NCI-H2227 treated with DMSO at 0.1 percent for 48 hours (cell line): Measurements from ENCODE around the gene VPS13A.
"Not testable (repeated sequence)": the region's sequence is repeated elsewhere in the genome, so short reads cannot be mapped to it uniquely, and the experiment has no call there.

Experiments
- DNase-seq: peaks from one replicate; lab custom pipeline; 2025; lab: John Stamatoyannopoulos, UW

Gene VPS13A

GRCh38 chr9:77304543-77304942 is 127.2 kb downstream of the VPS13A start:
- DNase-seq = no peak

- no peak for DNase-seq
These were observed 128.5 kb downstream of the VPS13A start for GRCh38 chr9:77305622-77306400.

- DNase-seq = no peak
These were observed 129.8 kb downstream of the VPS13A start for GRCh38 chr9:77307166-77307565.

- no peak for DNase-seq
These were observed 138.7 kb downstream of the VPS13A start for GRCh38 chr9:77316058-77316457.

GRCh38 chr9:77325058-77325457 is 147.7 kb downstream of the VPS13A start:
- DNase-seq = no peak

GRCh38 chr9:77328102-77328501 is 150.8 kb downstream of the VPS13A start:
- no peak for DNase-seq

GRCh38 chr9:77370064-77370463 is 192.7 kb downstream of the VPS13A start:
- no peak for DNase-seq

- no peak for DNase-seq
These were observed 196.9 kb downstream of the VPS13A start for GRCh38 chr9:77374266-77374665.

GRCh38 chr9:77375956-77376532 is 198.7 kb downstream of the VPS13A start:
- DNase-seq = no peak

GRCh38 chr9:77384406-77384805 is 207.1 kb downstream of the VPS13A start:
- DNase-seq = no peak

- no peak for DNase-seq
These were observed 208.9 kb downstream of the VPS13A start for GRCh38 chr9:77386187-77386586.

- DNase-seq = no peak
These were observed 214.5 kb downstream of the VPS13A start for GRCh38 chr9:77391834-77392233.

- no peak for DNase-seq
These were observed 215.0 kb downstream of the VPS13A start for GRCh38 chr9:77392328-77392727.

GRCh38 chr9:77398581-77398980 is 221.2 kb downstream of the VPS13A start:
- not testable (repeated sequence) for DNase-seq

- no peak for DNase-seq
These were observed 222.6 kb downstream of the VPS13A start for GRCh38 chr9:77399964-77400363.

GRCh38 chr9:77402286-77402685 is 225.0 kb downstream of the VPS13A start:
- DNase-seq = no peak

- no peak for DNase-seq
These were observed 225.9 kb downstream of the VPS13A start for GRCh38 chr9:77403239-77403638.

GRCh38 chr9:77408521-77408920 is 231.2 kb downstream of the VPS13A start:
- not testable (repeated sequence) for DNase-seq

- DNase-seq = no peak
These were observed 240.2 kb downstream of the VPS13A start for GRCh38 chr9:77417566-77417965.

GRCh38 chr9:77418226-77418625 is 240.9 kb downstream of the VPS13A start:
- no peak for DNase-seq

- DNase-seq = no peak
These were observed 243.3 kb downstream of the VPS13A start for GRCh38 chr9:77420641-77421040.

- no peak for DNase-seq
These were observed 244.4 kb downstream of the VPS13A start for GRCh38 chr9:77421506-77422265.

GRCh38 chr9:77422969-77423368 is 245.6 kb downstream of the VPS13A start:
- DNase-seq = no peak
